ENCODE data around the gene DCHS2.

Gene DCHS2

GRCh38 chr4:154490583-154491340 lies 837 bp downstream of the DCHS2 start:
- DNase-seq (ENCODE audit: low read depth) = no peak

GRCh38 chr4:154490234-154490582 lies 1.4 kb downstream of the DCHS2 start:
- no peak for DNase-seq (ENCODE audit: low read depth)

- DNase-seq (ENCODE audit: low read depth) = no peak
These were observed 1.9 kb downstream of the DCHS2 start for GRCh38 chr4:154489558-154490233.

- no peak for DNase-seq (ENCODE audit: low read depth)
These were observed 4.5 kb downstream of the DCHS2 start for GRCh38 chr4:154487145-154487544.

GRCh38 chr4:154485127-154485773 lies 6.3 kb downstream of the DCHS2 start:
- no peak for DNase-seq (ENCODE audit: low read depth)

- no peak for DNase-seq (ENCODE audit: low read depth)
These were observed 13.1 kb downstream of the DCHS2 start for GRCh38 chr4:154478547-154478946.

GRCh38 chr4:154478128-154478527 lies 13.5 kb downstream of the DCHS2 start:
- no peak for DNase-seq (ENCODE audit: low read depth)

GRCh38 chr4:154476232-154476631 lies 15.4 kb downstream of the DCHS2 start:
- DNase-seq (ENCODE audit: low read depth) = no peak

GRCh38 chr4:154475820-154476219 lies 15.8 kb downstream of the DCHS2 start:
- no peak for DNase-seq (ENCODE audit: low read depth)

- DNase-seq (ENCODE audit: low read depth) = no peak
These were observed 18.1 kb downstream of the DCHS2 start for GRCh38 chr4:154473497-154473896.

- no peak for DNase-seq (ENCODE audit: low read depth)
These were observed 18.7 kb downstream of the DCHS2 start for GRCh38 chr4:154472858-154473257.

- DNase-seq (ENCODE audit: low read depth) = no peak
These were observed 19.9 kb downstream of the DCHS2 start for GRCh38 chr4:154471526-154472331.

GRCh38 chr4:154471032-154471431 lies 20.6 kb downstream of the DCHS2 start:
- DNase-seq (ENCODE audit: low read depth) = no peak

GRCh38 chr4:154467886-154468285 lies 23.7 kb downstream of the DCHS2 start:
- DNase-seq (ENCODE audit: low read depth) = no peak

GRCh38 chr4:154466336-154466735 lies 25.3 kb downstream of the DCHS2 start:
- DNase-seq (ENCODE audit: low read depth) = no peak

GRCh38 chr4:154465085-154465484 lies 26.5 kb downstream of the DCHS2 start:
- DNase-seq (ENCODE audit: low read depth) = no peak

- no peak for DNase-seq (ENCODE audit: low read depth)
These were observed 26.9 kb downstream of the DCHS2 start for GRCh38 chr4:154464654-154465053.

- no peak for DNase-seq (ENCODE audit: low read depth)
These were observed 29.4 kb downstream of the DCHS2 start for GRCh38 chr4:154462081-154462810.

GRCh38 chr4:154457471-154457870 lies 34.1 kb downstream of the DCHS2 start:
- DNase-seq (ENCODE audit: low read depth) = no peak

GRCh38 chr4:154456889-154457288 lies 34.7 kb downstream of the DCHS2 start:
- no peak for DNase-seq (ENCODE audit: low read depth)

GRCh38 chr4:154456240-154456639 lies 35.4 kb downstream of the DCHS2 start:
- DNase-seq (ENCODE audit: low read depth) = no peak

GRCh38 chr4:154455111-154455510 lies 36.5 kb downstream of the DCHS2 start:
- DNase-seq (ENCODE audit: low read depth) = no peak

Data from stimulated activated CD8-positive, alpha-beta memory T cell treated with anti-CD3 and anti-CD28 coated beads, Interleukin-15, amount 100 ng/mL, for 24 hours (primary cell).